ENCODE measurements around the gene OR51T1.
"Not testable (repeated sequence)": the region's sequence is repeated elsewhere in the genome, so short reads cannot be mapped to it uniquely, and the experiment has no call there.

OR51T1 gene

GRCh38 chr11:4881860-4882500 is at the start of gene OR51T1:
Gene OR51T1 (plus strand): TSS chr11:4881900. CDS start chr11:4881900, 0 bp downstream.
- FAIRE-seq, result no peak

GRCh38 chr11:4839851-4840549 is 41.7 kb upstream of the OR51T1 start:
- no peak for FAIRE-seq

GRCh38 chr11:4848908-4849532 is 32.7 kb upstream of the OR51T1 start, which contains the start of gene OR51S1:
Gene OR51S1 (minus strand): TSS chr11:4849208. CDS start chr11:4849208, 0 bp downstream.
- FAIRE-seq, result no peak

- no peak for FAIRE-seq
Observed at GRCh38 chr11:4851033-4851432, 30.7 kb upstream of the OR51T1 start.

- not testable (repeated sequence) for FAIRE-seq
Observed at GRCh38 chr11:4854286-4854685, 27.4 kb upstream of the OR51T1 start.

- FAIRE-seq, result no peak
Observed at GRCh38 chr11:4862447-4863236, 19.1 kb upstream of the OR51T1 start.

- no peak for FAIRE-seq
Observed at GRCh38 chr11:4863876-4864275, 17.8 kb upstream of the OR51T1 start.

GRCh38 chr11:4865855-4866254 is 15.8 kb upstream of the OR51T1 start:
- no peak for FAIRE-seq

GRCh38 chr11:4881188-4881587 is 512 bp upstream of the OR51T1 start:
- no peak for FAIRE-seq

- FAIRE-seq, result no peak
Observed at GRCh38 chr11:4882543-4882942, 843 bp downstream of the OR51T1 start.

- no peak for FAIRE-seq
Observed at GRCh38 chr11:4884361-4884760, 2.7 kb downstream of the OR51T1 start.

GRCh38 chr11:4886186-4886585 is 4.5 kb downstream of the OR51T1 start:
- FAIRE-seq, result no peak

GRCh38 chr11:4887591-4887990 is 5.9 kb downstream of the OR51T1 start:
- FAIRE-seq, result no peak

- no peak for FAIRE-seq
Observed at GRCh38 chr11:4890279-4890678, 8.6 kb downstream of the OR51T1 start.

- FAIRE-seq, result no peak
Observed at GRCh38 chr11:4891996-4892640, 10.4 kb downstream of the OR51T1 start.

- no peak for FAIRE-seq
Observed at GRCh38 chr11:4903484-4903883, 21.8 kb downstream of the OR51T1 start, which contains the start of gene OR51A7. Gene OR51A7 (plus strand): TSS chr11:4903783. CDS start chr11:4907370, 3,587 bp downstream.

- FAIRE-seq, result no peak
Observed at GRCh38 chr11:4916581-4916980, 34.9 kb downstream of the OR51T1 start.

GRCh38 chr11:4919250-4919649 is 37.5 kb downstream of the OR51T1 start, which contains the start of gene OR51G2:
Gene OR51G2 (minus strand): TSS chr11:4919350. CDS start chr11:4915663, 3,687 bp downstream.
- no peak for FAIRE-seq

GRCh38 chr11:4921796-4922195 is 40.1 kb downstream of the OR51T1 start:
- no peak for FAIRE-seq

- FAIRE-seq, result no peak
Observed at GRCh38 chr11:4922304-4922703, 40.6 kb downstream of the OR51T1 start.

- FAIRE-seq, result no peak
Observed at GRCh38 chr11:4924239-4924638, 42.5 kb downstream of the OR51T1 start, which contains the start of gene OR51G1. Gene OR51G1 (minus strand): TSS chr11:4924339. CDS start chr11:4924339, 0 bp downstream.

GRCh38 chr11:4926608-4927007 is 44.9 kb downstream of the OR51T1 start:
- no peak for FAIRE-seq
